MM.1S (cell line): ENCODE results near the gene MCU.

ENCODE experiments used
- CTCF ChIP-seq: fragments of 300-600 bp; sonication (generic); IDR thresholded peaks from 2 replicates; pipeline ENCODE4 v1.5.1; 2016; ENCODE audit warnings: antibody characterized with exemption, low read length, mixed read lengths
- EZH2 ChIP-seq: fragments of 300-600 bp; sonication (generic); optimal IDR thresholded peaks from 2 replicates; pipeline ENCODE3; 2017; ENCODE audit warnings: low read depth, mild to moderate bottlenecking, antibody characterized with exemption, low read length, mixed read lengths
- EZH2phosphoT487 ChIP-seq: fragments of 300-600 bp; sonication (generic); IDR thresholded peaks from 2 replicates; pipeline ENCODE4 v1.6.1; 2018; ENCODE audit warnings: antibody characterized with exemption, low read length

GRCh38 chr10:72898616-72899015 is 206.7 kb downstream of the MCU start:
- TF ChIP-seq CTCF (no peak), EZH2 (no peak), EZH2phosphoT487 (no peak)
